Measurements from ENCODE around the gene BTN3A1. TPM values are rescaled to one million over a fixed set of nuclear protein-coding genes. Genes with fewer than 3 reads are reported as not detected.

BTN3A1 gene
- total and polyA plus RNA-seq, 2 of the 8 experiments (the other 6 are each of a cell fraction or from before 2014, with no cell fraction given): 4.7 to 5.6 TPM

DNA sequence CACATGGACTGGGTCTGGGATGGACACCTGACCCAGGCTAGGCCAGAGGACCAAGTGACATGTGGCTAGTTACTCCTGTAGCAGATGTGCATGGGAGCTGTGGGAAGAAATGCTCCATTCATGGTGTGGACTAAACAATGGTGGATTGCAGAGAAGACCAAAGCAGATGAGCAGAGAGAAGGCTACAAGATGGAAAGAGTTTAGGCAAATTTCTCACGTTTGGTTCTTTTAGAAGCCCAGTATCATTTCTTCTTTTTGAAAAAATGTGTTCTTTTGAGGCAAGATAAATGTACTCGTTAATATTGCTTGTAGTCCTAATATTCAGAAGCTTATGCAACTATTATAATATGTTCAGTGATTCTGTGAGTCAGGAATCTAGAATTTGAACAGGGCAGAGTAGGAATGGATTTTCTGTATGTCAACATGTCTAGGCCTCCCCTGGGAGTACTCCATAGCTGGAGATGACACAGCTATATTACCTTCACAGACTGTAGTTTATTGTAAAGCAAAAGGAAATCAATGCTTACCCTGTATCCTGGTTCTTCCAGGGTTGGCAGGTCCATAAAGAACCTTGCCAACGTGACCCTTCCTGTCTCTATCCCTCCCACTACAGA is 53.4 kb downstream of the BTN3A1 start:
- Histone ChIP-seq H3K27ac (ENCODE audit: low read depth, low read length) (no peak overlapping the region), H3K23me2 (ENCODE audit: low read depth, low read length) (no peaks in the 10 kb centered on the region; the same call in 1 of the 2 replicates), H3K23ac (ENCODE audit: insufficient read length) (no peak overlapping the region), H3K14ac (ENCODE audit: insufficient read length) (no peak overlapping the region), H4K5ac (ENCODE audit: insufficient read length, low read depth, low read length) (no peak overlapping the region), H4K91ac (replicated peaks; ENCODE audit: insufficient read length, low read length) (no peak overlapping the region), H3K4me1 (replicated peaks in 1 of 4; ENCODE audit: control insufficient read depth in 3 of 4, insufficient read depth in 4 of 4, low read length in 3 of 4) (peaks cover 0 to 6% (median 5%) of the 10 kb centered on the region in 4 experiments; a peak in 4 of 7 replicates), H2BK15ac (ENCODE audit: low read length) (no peak overlapping the region), H4K20me1 (replicated peaks in 1 of 2; ENCODE audit: control insufficient read depth in 1 of 2, insufficient read depth in 2 of 2, low read length in 2 of 2) (no peaks in the 10 kb centered on the region), H2BK120ac (replicated peaks; ENCODE audit: low read depth, low read length) (no peak overlapping the region), H3K36me3 (ENCODE audit: control insufficient read depth in 2 of 4, insufficient read depth in 4 of 4, low read length in 3 of 4) (peaks cover 2 to 12% (median 6%) of the 10 kb centered on the region in 4 experiments; a peak in 5 of 8 replicates), H3K9ac (replicated peaks in 1 of 4; ENCODE audit: extremely low read depth in 1 of 4, low read depth in 3 of 4, low read length in 3 of 4) (no peak overlapping the region), H4K8ac (ENCODE audit: extremely low read depth, insufficient read depth, low read length) (no peak overlapping the region), H3K79me1 (ENCODE audit: low read depth, low read length) (no peaks in the 10 kb centered on the region; the same call in 1 of the 2 replicates), H3K79me2 (ENCODE audit: control insufficient read depth in 1 of 2, insufficient read depth in 2 of 2, low read length in 2 of 2) (peaks cover 0 to 13% of the 10 kb centered on the region in 2 experiments; a peak in 2 of 4 replicates), H2BK12ac (ENCODE audit: low read depth, low read length) (no peak overlapping the region), H3K9me3 (ENCODE audit: insufficient read depth in 2 of 2, low read depth in 1 of 2, low read length in 1 of 2) (no peaks in the 10 kb centered on the region), H2BK20ac (ENCODE audit: low read length) (no peak overlapping the region), H3K27me3 (replicated peaks in 1 of 4; ENCODE audit: control insufficient read depth in 3 of 4, extremely low read depth in 1 of 4, insufficient read depth in 3 of 4, low read length in 3 of 4) (no peaks in the 10 kb centered on the region), H2AK5ac (ENCODE audit: low read depth, low read length) (no peak overlapping the region), H3K4me2 (ENCODE audit: insufficient read depth in 1 of 2, low read depth in 2 of 2, low read length in 2 of 2) (no peak overlapping the region), H3K56ac (replicated peaks; ENCODE audit: insufficient read length, low read depth, low read length) (no peak overlapping the region), H3K4me3 (ENCODE audit: extremely low read depth in 1 of 4, insufficient read depth in 2 of 4, low read depth in 3 of 4, low read length in 4 of 4) (no peak overlapping the region), H3K4ac (replicated peaks; ENCODE audit: insufficient read length, low read depth, low read length) (no peak overlapping the region), H2BK5ac (ENCODE audit: low read depth, low read length) (no peak overlapping the region), H3K18ac (ENCODE audit: extremely low read depth, low read length) (no peak overlapping the region), H2AFZ (ENCODE audit: low read length) (no peak overlapping the region)
- FAIRE-seq: no peak
- DNase-seq (ENCODE audit: low read depth in 1 of 2, low spot score in 2 of 2): no peak
- POLR2A ChIA-PET (ENCODE audit: partially characterized antibody): no interaction called here
- CTCF ChIA-PET (ENCODE audit: partially characterized antibody): interaction anchor here (0.6 to 2.0 kb wide), 7 partner anchors 8 to 421 kb away, joined by 3 to 5 read pairs (median 3); no protein-coding TSS in a partner anchor
- TF ChIP-seq SP1 (IDR thresholded peaks at IDR 0.05; ENCODE audit: low read depth, low read length): no peak
- WGBS, 2 experiments (ENCODE audit: extremely low coverage in 1 of 2, insufficient coverage in 1 of 2, insufficient read length in 1 of 2, insufficient replicate concordance in 2 of 2, low coverage in 1 of 2, low lambda C conversion rate in 2 of 2, missing lambda C conversion rate in 1 of 2): 83% methylated on average over 3 of the region's 3 CpGs; no CpG with 5 or more reads in 1 of the 2 experiments

All from H1 (cell line).